Endothelial cell of umbilical vein (primary cell): ENCODE measurements around the gene PHF2. TPM values are rescaled to one million over a fixed set of nuclear protein-coding genes. Genes with fewer than 3 reads are reported as not detected.

Experiments used
- BruUV-seq: library from RNA; stranded (reverse); fragments of 400-500 nt; replicated peaks from 2 replicates; lab custom pipeline; 2021; lab: Mats Ljungman, UMichigan
- CTCF ChIA-PET: fragments of 300-600, 350-600 bp; sonication (Branson Sonifier 250); formaldehyde crosslinking; loops from one replicate; lab custom pipeline; 2021; ENCODE audit warnings: antibody characterized with exemption, inconsistent platforms; lab: Charles Lee
- POLR2A ChIA-PET: fragments of 300-600, 350-600 bp; sonication (Branson Sonifier 250); formaldehyde crosslinking; loops from one replicate; lab custom pipeline; 2021; ENCODE audit warnings: antibody characterized with exemption, inconsistent platforms; lab: Charles Lee
- DNase-seq: peaks from one replicate; pipeline ENCODE4 v3.0.0-alpha.2; 2011; ENCODE audit warnings: low read depth, low spot score
- FAIRE-seq: peaks from 2 replicates; lab custom pipeline; 2011; peaks lifted over from hg19 to GRCh38; lab: Jason Lieb, UNC
- H2AFZ ChIP-seq: 2 replicates; pipeline ENCODE4 v1.6.0; 2012; ENCODE audit warnings: low read depth, low read length, control low read depth, inconsistent platforms
- H3K27ac ChIP-seq: 2 replicates; pipeline ENCODE4 v1.5.1; 2011; ENCODE audit warnings: low read depth, mild to moderate bottlenecking, control low read depth, low read length, moderate library complexity; ENCODE audit not compliant: insufficient read depth
- H3K27me3 ChIP-seq, 2 experiments: 2 replicates each; pipeline versions ENCODE4 v1.6.0 to v1.6.1; 2011; ENCODE audit warnings: low read length in 2 of 2, mixed read lengths in 1 of 2; ENCODE audit not compliant: control insufficient read depth in 2 of 2, insufficient read depth in 2 of 2
- H3K36me3 ChIP-seq, 2 experiments: 2 replicates in 1 of 2; 3 replicates in 1 of 2; pipeline ENCODE4 v1.5.1; 2011; ENCODE audit warnings: low read length in 2 of 2, mild to moderate bottlenecking in 1 of 2, moderate library complexity in 1 of 2; ENCODE audit not compliant: control insufficient read depth in 2 of 2, insufficient read depth in 2 of 2; ENCODE audit errors: extremely low read depth in 1 of 2
- H3K4me1 ChIP-seq: 3 replicates; pipeline ENCODE4 v1.5.1; 2011; ENCODE audit warnings: mild to moderate bottlenecking, low read length; ENCODE audit not compliant: control insufficient read depth, insufficient read depth; ENCODE audit errors: extremely low read depth
- H3K4me2 ChIP-seq: 2 replicates; pipeline ENCODE4 v1.6.1; 2011; ENCODE audit warnings: low read length, control low read depth, mixed read lengths; ENCODE audit not compliant: insufficient read depth
- H3K4me3 ChIP-seq, 3 experiments: fragments of 200-600 bp in 1 of 3; sonication (generic), shearing (Covaris generic) in 1 of 3; replicated peaks in 1 of 3; 2 replicates each; pipeline ENCODE4 v1.5.1; 2011 to 2016; ENCODE audit warnings: control low read depth in 3 of 3, low read length in 3 of 3, mild to moderate bottlenecking in 2 of 3, inconsistent platforms in 1 of 3, low read depth in 1 of 3, moderate library complexity in 1 of 3; ENCODE audit not compliant: insufficient read depth in 1 of 3
- H3K79me2 ChIP-seq: 2 replicates; pipeline ENCODE4 v1.6.0; 2012; ENCODE audit warnings: low read length, inconsistent platforms; ENCODE audit not compliant: control insufficient read depth, insufficient read depth
- H3K9ac ChIP-seq: replicated peaks from 2 replicates; pipeline ENCODE3; 2011; ENCODE audit warnings: low read length, control low read depth; ENCODE audit not compliant: insufficient read depth; ENCODE audit errors: extremely low read depth
- H3K9me1 ChIP-seq: replicated peaks from 3 replicates; pipeline ENCODE4 v1.6.0; 2011; ENCODE audit warnings: mild to moderate bottlenecking, low read length; ENCODE audit not compliant: control insufficient read depth, insufficient read depth; ENCODE audit errors: extremely low read depth
- H3K9me3 ChIP-seq: replicated peaks from 2 replicates; pipeline ENCODE4 v1.5.1; 2012; ENCODE audit warnings: low read length, inconsistent platforms; ENCODE audit not compliant: control insufficient read depth, insufficient read depth
- H4K20me1 ChIP-seq: replicated peaks from 2 replicates; pipeline ENCODE3; 2011; ENCODE audit warnings: mild to moderate bottlenecking, low read length; ENCODE audit not compliant: control insufficient read depth, insufficient read depth; ENCODE audit errors: extremely low read depth
- CTCF ChIP-seq, 2 donors: IDR thresholded peaks; 1 replicate in 1 of 2; 2 replicates in 1 of 2; pipeline ENCODE4 v1.5.1; 2011; ENCODE audit warnings: low read length in 2 of 2, mild to moderate bottlenecking in 2 of 2, moderate library complexity in 2 of 2, control low read depth in 1 of 2, inconsistent platforms in 1 of 2, low read depth in 1 of 2; ENCODE audit not compliant: insufficient read depth in 1 of 2; ENCODE audit errors: extremely low read depth in 1 of 2
- EZH2 ChIP-seq: IDR thresholded peaks from 2 replicates; pipeline ENCODE4 v1.6.1; 2012; ENCODE audit warnings: borderline replicate concordance, low read depth, mild to moderate bottlenecking, moderate library complexity, low read length, inconsistent platforms; ENCODE audit not compliant: severe bottlenecking
- FOS ChIP-seq: IDR thresholded peaks from 2 replicates; pipeline ENCODE4 v1.6.1; 2011; ENCODE audit warnings: mild to moderate bottlenecking, low read length, moderate library complexity, borderline replicate concordance; ENCODE audit not compliant: insufficient read depth
- GATA2 ChIP-seq: IDR thresholded peaks from 2 replicates; pipeline ENCODE4 v1.7.0; 2011; ENCODE audit warnings: low read depth, mild to moderate bottlenecking, moderate library complexity, mixed read lengths, low read length; ENCODE audit not compliant: insufficient read length, insufficient read depth
- JUN ChIP-seq: IDR thresholded peaks from 2 replicates; pipeline ENCODE4 v1.6.1; 2011; ENCODE audit warnings: borderline replicate concordance, low read depth; ENCODE audit not compliant: insufficient read length, insufficient read depth
- MAX ChIP-seq: IDR thresholded peaks from 2 replicates; pipeline ENCODE4 v1.6.1; 2011; ENCODE audit not compliant: insufficient read depth, insufficient read length
- MYC ChIP-seq: IDR thresholded peaks from one replicate; pipeline ENCODE4 v1.6.1; 2011; ENCODE audit warnings: mild to moderate bottlenecking, low read depth, low read length
- POLR2A ChIP-seq: IDR thresholded peaks from 2 replicates; pipeline ENCODE4 v1.6.1; 2012; ENCODE audit warnings: low read depth, mild to moderate bottlenecking, control low read depth, low read length
- POLR2AphosphoS5 ChIP-seq: IDR thresholded peaks from 2 replicates; pipeline ENCODE4 v1.6.1; 2012; ENCODE audit warnings: low read depth, mild to moderate bottlenecking, control low read depth, low read length, moderate library complexity; ENCODE audit not compliant: insufficient read depth
- dilution Hi-C: fragments of 300-500 bp; cut with MboI; formaldehyde crosslinking; loops from one replicate; pipeline ENCODE4 v1.15.0; 2019; ENCODE audit warnings: low sequenced_read_pairs; ENCODE audit not compliant: extremely low pct_ligation_motif_present
- intact Hi-C: fragments of 100-400 bp; cut with micrococcal nuclease; formaldehyde crosslinking; loops from one replicate; pipeline ENCODE4 v1.10.0; 2022
- polyA plus RNA-seq, 4 experiments: library from polyadenylated mRNA; depleted of rRNA in 3 of 4; stranded (reverse) in 3 of 4; unstranded in 1 of 4; fragments of >200 nt; gene quantifications; 2 replicates each; pipeline versions ENCODE4 v1.2.1 to v1.2.3, GENCODE V29; 2011 to 2012; ENCODE audit warnings: missing spikeins in 1 of 4
- total RNA-seq: library from RNA; stranded (reverse); gene quantifications from 2 replicates; pipeline ENCODE4 v1.2.3, GENCODE V29; 2021

Gene PHF2
- total and polyA plus RNA-seq, 2 donors (not counting 3 experiments of a cell fraction or from before 2014, with no cell fraction given) = 9.8 to 22.5 TPM

- H4K20me1 ChIP-seq = no peaks in the 10 kb centered on the region
- BruUV-seq = no TSS peak
- DNase-seq (no peak), FAIRE-seq (no peak)
- ChIA-PET CTCF (interaction anchor here (1.7 kb wide), 1 partner anchor 25 kb away, joined by 4 read pairs; no protein-coding TSS in a partner anchor), POLR2A (no interaction called here)
- peaks cover 11% of the 10 kb centered on the region for H3K79me2 ChIP-seq
- H3K27me3 ChIP-seq = no peaks in the 10 kb centered on the region
- intact Hi-C loops (no loop called here), dilution Hi-C loops (no loop called here)
- no peak overlapping the region for H3K9ac ChIP-seq
- TF ChIP-seq GATA2 (no peak), MAX (no peak), JUN (no peak), FOS (no peak), MYC (no peak), EZH2 (no peak), POLR2AphosphoS5 (no peak), CTCF (IDR thresholded peaks at IDR 0.05; ENCODE audit: extremely low read depth in 1 of 2, insufficient read depth in 1 of 2, low read depth in 1 of 2, low read length in 2 of 2) (no peak), POLR2A (no peak)
- no peak overlapping the region for H3K27ac ChIP-seq
- H3K9me1 ChIP-seq = no peaks in the 10 kb centered on the region
- no peak overlapping the region for H3K4me2 ChIP-seq
- H3K9me3 ChIP-seq = no peaks in the 10 kb centered on the region
- H3K36me3 ChIP-seq = peaks cover 5 to 21% of the 10 kb centered on the region in 2 experiments
- H2AFZ ChIP-seq = no peak overlapping the region
- H3K4me1 ChIP-seq = no peaks in the 10 kb centered on the region
- no peak overlapping the region for H3K4me3 ChIP-seq
Measured at GRCh38 chr9:93541005-93541404, 35.4 kb upstream of the PHF2 start.
